ENCODE data around the gene LGALS8. TPM values are rescaled to one million over a fixed set of nuclear protein-coding genes. Genes with fewer than 3 reads are reported as not detected.

The LGALS8 gene
- polyA plus RNA-seq, 2 of the 4 experiments (the other 2 are of a cell fraction), result 32.3 to 61.3 TPM

DNA sequence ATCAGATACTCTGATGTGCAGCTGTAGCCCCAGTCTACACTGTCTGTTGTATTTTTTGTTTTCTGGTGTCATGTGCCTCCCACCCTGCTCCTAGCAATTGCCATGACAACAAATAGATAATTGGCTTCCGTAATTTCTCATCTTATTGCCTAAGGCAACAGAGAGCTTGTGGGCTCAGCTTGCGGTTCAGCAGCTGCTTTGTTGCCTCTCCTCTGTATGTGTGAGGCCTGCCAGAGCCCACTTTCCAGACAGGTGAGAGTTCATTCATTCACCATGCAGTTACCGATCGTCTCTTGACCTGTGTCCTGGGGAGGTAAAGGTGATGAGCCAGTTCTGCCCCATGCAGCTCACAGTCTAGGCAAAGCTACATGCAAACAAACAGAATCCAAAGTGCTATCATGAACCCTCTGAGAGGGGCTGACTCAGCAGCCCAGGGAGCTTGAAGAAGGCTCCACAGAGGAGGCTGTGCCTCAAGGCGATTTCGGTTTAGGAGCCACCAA is 11.9 kb downstream of the LGALS8 start:
- ChIA-PET POLR2A (no interaction called here), CTCF (interaction anchor here (1.7 kb wide), 1 partner anchor 431 kb away, joined by 4 read pairs; no protein-coding TSS in a partner anchor)
- Histone ChIP-seq H3K27ac (no peak overlapping the region), H3K4me2 (no peak overlapping the region), H3K9me3 (no peaks in the 10 kb centered on the region), H3K4me1 (peaks cover 7% of the 10 kb centered on the region; the same call in 2 of the 3 replicates), H3K4me3 (no peak overlapping the region)
- ATAC-seq (no peak), FAIRE-seq (no peak), DNase-seq (ENCODE audit: low read depth in 1 of 2, low spot score in 1 of 2) (no peak)
- WGBS (ENCODE audit: missing lambda C conversion rate), result 96% methylated on average over 6 of the region's 6 CpGs
- no peak for TF ChIP-seq RAD21 (conservative IDR thresholded peaks at IDR 0.05 in 1 of 2, IDR thresholded peaks at IDR 0.05 in 1 of 2)

DNA sequence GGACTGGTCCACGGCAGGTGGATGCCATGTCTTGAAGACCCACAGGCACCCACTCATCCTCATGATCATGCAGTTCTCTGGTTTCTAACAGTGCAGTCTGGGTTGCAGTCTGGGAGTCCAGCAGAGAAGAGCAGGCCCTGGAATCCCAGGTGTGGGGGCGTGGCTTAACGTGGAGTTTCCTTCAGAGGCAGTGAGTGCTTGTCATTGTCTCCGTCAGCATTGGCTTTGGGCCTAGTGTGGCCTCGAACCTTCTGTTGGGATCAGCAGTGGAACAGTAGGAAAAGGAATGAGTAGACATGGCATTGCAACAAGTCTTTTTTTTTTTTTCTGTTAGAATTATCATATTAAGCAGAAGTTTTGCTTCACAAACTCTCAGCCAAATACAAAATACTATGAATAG is 12.8 kb downstream of the LGALS8 start:
- 70% methylated on average over 4 of the region's 5 CpGs for WGBS (ENCODE audit: missing lambda C conversion rate)
- Histone ChIP-seq H3K9me3 (no peaks in the 10 kb centered on the region), H3K27ac (no peak overlapping the region), H3K4me1 (peaks cover 6% of the 10 kb centered on the region; the same call in 2 of the 3 replicates), H3K4me3 (no peak overlapping the region), H3K4me2 (no peak overlapping the region)
- ATAC-seq (no peak), FAIRE-seq (no peak), DNase-seq (ENCODE audit: low read depth in 1 of 2, low spot score in 1 of 2) (no peak)
- TF ChIP-seq ZSCAN20 (CRISPR knock-in tag; IDR thresholded peaks at IDR 0.05), result no peak
- TF ChIP-seq, protein P1, sequence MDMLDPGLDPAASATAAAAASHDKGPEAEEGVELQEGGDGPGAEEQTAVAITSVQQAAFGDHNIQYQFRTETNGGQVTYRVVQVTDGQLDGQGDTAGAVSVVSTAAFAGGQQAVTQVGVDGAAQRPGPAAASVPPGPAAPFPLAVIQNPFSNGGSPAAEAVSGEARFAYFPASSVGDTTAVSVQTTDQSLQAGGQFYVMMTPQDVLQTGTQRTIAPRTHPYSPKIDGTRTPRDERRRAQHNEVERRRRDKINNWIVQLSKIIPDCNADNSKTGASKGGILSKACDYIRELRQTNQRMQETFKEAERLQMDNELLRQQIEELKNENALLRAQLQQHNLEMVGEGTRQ (IDR thresholded peaks at IDR 0.05), result no peak
- no peak for TF ChIP-seq HOXB5 (CRISPR knock-in tag; IDR thresholded peaks at IDR 0.05)
- TF ChIP-seq MAZ (IDR thresholded peaks at IDR 0.05; ENCODE audit: borderline replicate concordance, low read depth, low read length), result no peak
- no peak for TF ChIP-seq ZFP36 (IDR thresholded peaks at IDR 0.05; ENCODE audit: borderline replicate concordance, partially characterized antibody)
- no peak for TF ChIP-seq RNF2 (IDR thresholded peaks at IDR 0.05; ENCODE audit: borderline replicate concordance, low read depth)
- TF ChIP-seq CBX8 (IDR thresholded peaks at IDR 0.05), result no peak
- TF ChIP-seq, protein P2, sequence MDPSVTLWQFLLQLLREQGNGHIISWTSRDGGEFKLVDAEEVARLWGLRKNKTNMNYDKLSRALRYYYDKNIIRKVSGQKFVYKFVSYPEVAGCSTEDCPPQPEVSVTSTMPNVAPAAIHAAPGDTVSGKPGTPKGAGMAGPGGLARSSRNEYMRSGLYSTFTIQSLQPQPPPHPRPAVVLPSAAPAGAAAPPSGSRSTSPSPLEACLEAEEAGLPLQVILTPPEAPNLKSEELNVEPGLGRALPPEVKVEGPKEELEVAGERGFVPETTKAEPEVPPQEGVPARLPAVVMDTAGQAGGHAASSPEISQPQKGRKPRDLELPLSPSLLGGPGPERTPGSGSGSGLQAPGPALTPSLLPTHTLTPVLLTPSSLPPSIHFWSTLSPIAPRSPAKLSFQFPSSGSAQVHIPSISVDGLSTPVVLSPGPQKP (IDR thresholded peaks at IDR 0.05; ENCODE audit: low read depth, low read length), result no peak
- TF ChIP-seq, protein P3, sequence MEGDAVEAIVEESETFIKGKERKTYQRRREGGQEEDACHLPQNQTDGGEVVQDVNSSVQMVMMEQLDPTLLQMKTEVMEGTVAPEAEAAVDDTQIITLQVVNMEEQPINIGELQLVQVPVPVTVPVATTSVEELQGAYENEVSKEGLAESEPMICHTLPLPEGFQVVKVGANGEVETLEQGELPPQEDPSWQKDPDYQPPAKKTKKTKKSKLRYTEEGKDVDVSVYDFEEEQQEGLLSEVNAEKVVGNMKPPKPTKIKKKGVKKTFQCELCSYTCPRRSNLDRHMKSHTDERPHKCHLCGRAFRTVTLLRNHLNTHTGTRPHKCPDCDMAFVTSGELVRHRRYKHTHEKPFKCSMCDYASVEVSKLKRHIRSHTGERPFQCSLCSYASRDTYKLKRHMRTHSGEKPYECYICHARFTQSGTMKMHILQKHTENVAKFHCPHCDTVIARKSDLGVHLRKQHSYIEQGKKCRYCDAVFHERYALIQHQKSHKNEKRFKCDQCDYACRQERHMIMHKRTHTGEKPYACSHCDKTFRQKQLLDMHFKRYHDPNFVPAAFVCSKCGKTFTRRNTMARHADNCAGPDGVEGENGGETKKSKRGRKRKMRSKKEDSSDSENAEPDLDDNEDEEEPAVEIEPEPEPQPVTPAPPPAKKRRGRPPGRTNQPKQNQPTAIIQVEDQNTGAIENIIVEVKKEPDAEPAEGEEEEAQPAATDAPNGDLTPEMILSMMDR (IDR thresholded peaks at IDR 0.05), result no peak
- POLR2A ChIA-PET, result no interaction called here
- CTCF ChIA-PET, result interaction anchor here (1.7 kb wide), 1 partner anchor 432 kb away, joined by 4 read pairs; no protein-coding TSS in a partner anchor

DNA sequence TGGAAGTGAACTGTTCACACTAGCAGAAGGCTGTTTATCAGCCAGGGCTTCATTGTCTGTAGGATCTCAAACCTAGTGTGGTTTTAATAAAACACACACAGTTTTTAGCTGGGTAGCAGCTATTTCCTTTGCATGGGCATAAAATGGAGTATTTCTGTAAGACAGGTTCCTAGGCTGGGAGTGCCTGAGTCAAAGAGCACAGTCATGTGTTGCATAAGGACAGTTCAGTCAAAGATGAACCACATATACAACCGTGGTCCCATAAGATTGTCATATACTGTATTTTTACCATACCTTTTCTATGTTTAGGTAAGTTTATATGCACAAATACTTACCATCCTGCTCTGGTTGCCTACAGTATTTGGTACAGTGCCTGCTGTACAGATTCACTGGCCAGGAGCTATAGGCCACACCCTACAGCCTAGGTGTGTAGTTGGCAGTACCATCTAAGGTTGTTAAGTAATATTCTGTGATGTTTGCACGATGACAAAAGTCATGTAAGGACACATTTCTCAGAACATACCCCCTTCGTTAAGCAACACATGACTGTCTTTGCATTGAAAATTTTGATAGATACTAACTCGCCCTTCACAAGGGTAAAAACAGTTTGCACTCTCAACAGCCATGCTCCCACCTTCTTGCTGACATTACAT is 17.2 kb downstream of the LGALS8 start:
- ATAC-seq, result no peak
- ChIA-PET CTCF (interaction anchor here (0.9 kb wide), 1 partner anchor 11 kb away, joined by 3 read pairs; no protein-coding TSS in a partner anchor), POLR2A (no interaction called here)
- 77% methylated on average over 4 of the region's 4 CpGs for WGBS (ENCODE audit: missing lambda C conversion rate)
- no peak for TF ChIP-seq CBX8 (IDR thresholded peaks at IDR 0.05)
- TF ChIP-seq EHMT2 (IDR thresholded peaks at IDR 0.05; ENCODE audit: low read depth), result no peak
- TF ChIP-seq RCOR1 (IDR thresholded peaks at IDR 0.05; ENCODE audit: low read depth, low read length), result no peak
- no peak for TF ChIP-seq JUNB (IDR thresholded peaks at IDR 0.05)
- TF ChIP-seq ZC3H11A (IDR thresholded peaks at IDR 0.05), result no peak
- Histone ChIP-seq H3K4me1 (no peaks in the 10 kb centered on the region), H3K9me3 (no peaks in the 10 kb centered on the region), H3K27ac (no peak overlapping the region), H3K4me3 (no peak overlapping the region), H3K4me2 (no peak overlapping the region)
- no peak for FAIRE-seq
- no peak for DNase-seq (ENCODE audit: low read depth in 1 of 2, low spot score in 1 of 2)

DNA sequence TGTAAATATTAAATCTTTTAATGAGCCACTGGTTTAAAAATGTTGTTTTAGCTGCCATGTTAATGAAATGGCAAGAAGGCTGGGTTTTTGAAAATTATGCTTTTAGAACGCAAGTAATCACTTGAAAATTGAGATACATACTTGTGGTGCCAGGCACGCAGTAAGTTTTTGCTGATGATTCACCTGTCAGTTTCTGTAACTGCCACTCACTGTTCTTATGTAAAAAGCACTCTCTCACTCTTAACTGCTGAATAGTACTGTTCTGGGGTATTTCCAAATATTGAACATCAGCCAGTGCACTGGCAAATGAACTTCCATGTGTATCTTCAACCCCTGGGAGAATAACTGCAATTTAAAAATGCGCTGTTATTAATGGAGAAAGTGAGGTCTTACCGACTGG is 17.9 kb downstream of the LGALS8 start:
- ChIA-PET POLR2A (no interaction called here), CTCF (no interaction called here)
- no peak overlapping the region for H3K4me2 ChIP-seq
- no peaks in the 10 kb centered on the region for H3K9me3 ChIP-seq
- TF ChIP-seq, protein P4, sequence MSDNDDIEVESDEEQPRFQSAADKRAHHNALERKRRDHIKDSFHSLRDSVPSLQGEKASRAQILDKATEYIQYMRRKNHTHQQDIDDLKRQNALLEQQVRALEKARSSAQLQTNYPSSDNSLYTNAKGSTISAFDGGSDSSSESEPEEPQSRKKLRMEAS (IDR thresholded peaks at IDR 0.05), result no peak
- TF ChIP-seq FOSB (CRISPR knock-in tag; IDR thresholded peaks at IDR 0.05), result no peak
- TF ChIP-seq, protein P3 (IDR thresholded peaks at IDR 0.05), result no peak
- TF ChIP-seq ESRRA (IDR thresholded peaks at IDR 0.05; ENCODE audit: borderline replicate concordance, low read length), result no peak
- no peak overlapping the region for H3K4me3 ChIP-seq
- no peak overlapping the region for H3K27ac ChIP-seq
- no peak for FAIRE-seq
- WGBS (ENCODE audit: missing lambda C conversion rate), result 95% methylated on average over 4 of the region's 4 CpGs
- ATAC-seq, result no peak
- no peaks in the 10 kb centered on the region for H3K4me1 ChIP-seq
- no peak for DNase-seq (ENCODE audit: low read depth in 1 of 2, low spot score in 1 of 2)

Data from A549 (cell line).